HG02763 (cell line): ENCODE results near the gene NOM1.
"Not testable (repeated sequence)": the region's sequence is repeated elsewhere in the genome, so short reads cannot be mapped to it uniquely, and the experiment has no call there.

Experiments
- ATAC-seq: cut with Tn5 transposase; IDR thresholded peaks from one replicate; pipeline ENCODE4 v1.9.1; 2021; ENCODE audit warnings: mild to moderate bottlenecking, moderate library complexity; ENCODE audit not compliant: unreplicated experiment

NOM1 gene

DNA sequence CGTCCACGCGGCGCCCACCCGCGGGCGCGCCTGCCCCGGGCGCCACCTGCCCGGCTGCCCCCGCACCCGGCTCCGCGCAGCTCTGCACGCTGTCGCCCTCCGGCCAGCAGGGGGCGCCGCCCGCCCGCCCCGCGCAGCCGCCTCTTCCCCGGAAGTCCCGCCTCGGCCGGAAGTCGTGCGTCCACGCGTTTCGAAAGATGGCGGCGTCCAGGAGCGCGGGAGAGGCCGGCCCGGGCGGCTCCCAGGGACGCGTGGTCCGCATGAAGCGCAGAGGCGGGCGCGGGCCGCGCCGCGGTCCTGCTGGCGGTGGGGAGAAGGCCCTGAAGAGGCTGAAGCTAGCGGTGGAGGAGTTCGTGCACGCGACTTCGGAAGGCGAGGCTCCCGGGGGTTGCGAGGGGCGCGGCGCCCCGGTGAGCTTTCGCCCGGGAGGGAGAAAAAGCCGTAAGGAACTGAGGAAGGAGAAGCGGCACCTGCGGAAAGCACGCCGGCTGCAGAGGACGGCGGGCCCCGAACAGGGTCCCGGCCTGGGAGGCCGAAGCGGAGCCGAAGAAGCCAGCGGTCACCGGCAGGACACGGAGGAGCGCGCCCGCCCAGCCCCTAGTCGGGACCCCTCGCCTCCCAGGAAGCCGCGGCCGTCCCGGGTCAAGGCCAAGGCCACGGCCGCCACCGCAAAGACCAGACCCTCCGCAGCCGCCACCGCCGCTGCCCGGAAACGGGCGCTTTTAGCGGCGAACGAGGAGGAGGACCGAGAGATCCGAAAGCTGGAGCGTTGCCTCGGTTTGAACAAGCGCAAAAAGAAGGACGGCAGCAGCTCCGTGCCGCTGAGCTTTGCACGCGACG, at the start of gene NOM1:
TSS of gene NOM1 (plus strand) at position 172 of the 840 bp plus-strand sequence. CDS start at position 198, 26 bp downstream.
- peak; percentile 92 for ATAC-seq

- ATAC-seq: not testable (repeated sequence)
These were observed 49.4 kb upstream of the NOM1 start for GRCh38 chr7:156900093-156900492.

DNA sequence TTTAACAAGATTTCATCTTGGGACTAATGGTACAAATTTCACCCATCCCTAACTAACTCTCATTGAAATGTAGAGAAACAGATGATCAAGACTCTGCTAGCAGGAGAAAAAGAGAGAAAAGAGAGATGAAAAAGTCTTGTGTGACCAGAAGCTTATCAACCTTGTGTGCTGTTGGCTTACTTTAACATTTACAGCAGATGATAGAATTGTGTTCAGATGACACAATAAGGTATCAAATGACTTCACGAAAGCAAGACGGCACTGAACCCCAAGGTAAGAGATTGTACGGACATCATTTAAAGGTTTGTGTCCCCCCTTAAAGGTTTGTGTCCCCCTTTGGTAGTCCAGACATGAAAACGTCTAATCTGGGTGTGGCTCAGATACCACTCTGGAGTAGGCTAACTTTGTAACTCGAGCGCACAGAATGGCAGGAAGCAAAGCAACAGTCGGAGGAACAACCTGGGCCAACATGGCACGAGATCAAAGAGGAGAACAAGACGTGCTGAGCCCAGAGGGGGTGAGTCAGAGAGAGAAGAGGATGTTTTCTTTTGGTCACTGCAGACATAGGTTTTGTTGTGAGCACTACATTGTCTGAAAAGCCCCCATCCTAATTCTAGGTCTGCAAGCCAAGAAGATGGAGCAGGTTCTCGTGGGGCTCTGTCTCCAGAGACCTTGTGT, 46.1 kb upstream of the NOM1 start:
- no peak for ATAC-seq

DNA sequence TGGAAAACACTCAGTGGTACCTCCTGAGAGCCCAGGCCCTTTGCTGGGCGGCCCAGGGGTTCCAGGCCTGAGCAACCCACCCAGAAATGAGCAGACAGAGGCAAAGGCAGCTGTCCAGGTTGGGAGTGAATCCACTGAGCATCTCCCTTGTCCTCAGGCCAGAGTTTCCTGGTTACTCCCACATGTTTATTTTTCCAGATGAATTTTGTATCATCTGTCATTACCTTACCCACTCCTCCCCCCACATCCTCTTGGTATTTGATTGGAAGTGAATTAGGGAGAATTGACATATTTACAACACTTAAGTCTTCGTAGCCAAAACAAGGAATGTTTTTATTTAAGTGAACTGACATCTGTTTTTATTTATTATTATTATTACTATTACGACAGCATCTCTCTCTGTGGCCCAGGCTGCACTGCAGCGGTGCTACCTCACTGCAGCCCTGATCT, 43.3 kb upstream of the NOM1 start:
- ATAC-seq: no peak

GRCh38 chr7:156907656-156908055, 41.9 kb upstream of the NOM1 start:
- no peak for ATAC-seq

GRCh38 chr7:156909574-156910252, 39.8 kb upstream of the NOM1 start:
- ATAC-seq: not testable (repeated sequence)

DNA sequence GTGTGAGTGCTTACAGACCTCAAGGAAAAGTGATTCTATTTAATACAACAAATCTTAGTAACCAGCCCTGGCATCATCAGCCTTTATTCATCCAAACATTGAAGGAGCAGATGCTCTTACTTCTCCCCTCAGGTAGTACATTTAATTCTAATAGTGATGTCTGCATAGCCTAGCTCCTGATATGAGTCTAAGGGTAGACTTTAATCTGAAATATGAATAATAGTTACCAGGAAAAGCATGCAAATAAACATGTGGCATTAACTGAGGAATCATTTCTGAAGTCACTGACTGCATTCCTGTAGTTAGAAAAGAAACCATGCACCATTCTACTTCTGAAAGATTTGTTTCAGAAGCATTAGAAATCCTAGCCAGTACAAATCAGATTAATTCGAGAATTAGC, 30.9 kb upstream of the NOM1 start:
- no peak for ATAC-seq

GRCh38 chr7:156919132-156919713, 30.3 kb upstream of the NOM1 start:
- ATAC-seq: no peak

DNA sequence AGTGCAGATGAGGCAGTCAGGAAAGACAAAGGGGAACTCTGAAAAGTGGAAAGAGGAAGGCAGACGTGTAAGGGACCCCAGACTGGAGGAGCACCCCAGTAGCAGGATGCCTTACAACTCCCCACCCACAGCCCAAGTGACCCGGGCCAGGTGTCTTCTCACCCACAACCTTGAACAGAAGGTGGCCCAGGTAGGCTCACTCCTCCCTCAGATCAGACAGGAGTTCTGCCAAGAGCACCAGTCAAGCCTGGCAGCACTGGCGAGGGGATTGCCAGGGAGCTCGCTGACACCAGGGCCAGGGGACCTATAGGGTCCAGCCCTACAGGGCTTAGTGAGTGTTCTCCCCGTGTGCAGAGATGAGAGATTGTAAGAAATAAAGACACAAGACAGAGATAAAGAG, 29.4 kb upstream of the NOM1 start:
- no peak for ATAC-seq

DNA sequence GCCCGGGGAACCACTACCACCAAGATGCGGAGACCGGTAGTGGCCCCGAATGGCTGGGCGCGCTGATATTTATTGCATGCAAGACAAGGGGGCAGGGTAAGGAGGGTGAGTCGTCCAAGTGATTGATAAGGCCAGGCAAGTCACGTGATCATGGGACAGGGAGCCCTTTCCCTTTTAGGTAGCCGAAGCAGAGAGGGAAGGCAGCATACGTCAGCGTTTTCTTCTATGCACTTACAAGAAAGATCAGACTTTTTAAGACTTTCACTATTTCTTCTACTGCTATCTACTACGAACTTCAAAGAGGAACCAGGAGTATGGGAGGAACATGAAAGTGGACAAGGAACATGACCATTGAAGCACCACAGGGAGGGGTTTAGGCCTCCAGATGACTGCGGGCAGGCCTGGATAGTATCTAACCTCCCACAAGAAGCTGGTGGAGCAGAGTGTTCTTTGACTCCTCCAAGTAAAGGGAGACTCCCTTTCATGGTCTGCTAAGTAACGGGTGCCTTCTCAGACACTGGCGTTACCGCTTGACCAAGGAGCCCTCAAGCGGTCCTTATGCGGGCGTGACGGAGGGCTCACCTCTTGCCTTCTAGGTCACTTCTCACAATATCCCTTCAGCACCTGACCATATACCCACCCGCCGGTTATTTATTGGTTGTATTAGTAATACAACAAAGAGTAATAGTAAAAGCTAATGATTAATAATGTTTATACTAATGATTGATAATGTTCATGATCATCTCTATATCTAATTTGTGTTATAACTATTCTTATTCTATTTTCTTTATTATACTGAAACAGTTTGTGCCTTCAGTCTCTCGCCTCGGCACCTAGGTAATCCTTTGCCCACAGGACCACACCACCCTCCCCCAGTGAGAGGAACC, 28.8 kb upstream of the NOM1 start:
- not testable (repeated sequence) for ATAC-seq

DNA sequence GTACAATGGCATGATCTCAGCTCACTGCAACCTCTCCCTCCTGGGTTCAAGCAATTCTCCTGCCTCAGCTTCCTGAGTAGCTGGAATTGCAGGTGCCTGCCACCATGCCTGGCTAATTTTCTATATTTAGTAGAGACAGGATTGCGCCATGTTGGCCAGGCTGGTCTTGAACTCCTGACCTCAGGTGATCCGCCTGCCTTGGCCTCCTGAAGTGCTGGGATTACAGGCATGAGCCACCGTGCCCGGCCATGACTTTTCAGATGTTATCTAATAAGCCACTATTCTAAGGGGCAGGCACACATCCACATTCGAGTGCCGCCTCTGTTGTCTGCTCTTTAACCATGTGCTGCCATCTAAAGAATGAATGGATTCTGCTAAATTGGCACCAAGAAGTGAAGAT, 27.2 kb upstream of the NOM1 start:
- not testable (repeated sequence) for ATAC-seq

DNA sequence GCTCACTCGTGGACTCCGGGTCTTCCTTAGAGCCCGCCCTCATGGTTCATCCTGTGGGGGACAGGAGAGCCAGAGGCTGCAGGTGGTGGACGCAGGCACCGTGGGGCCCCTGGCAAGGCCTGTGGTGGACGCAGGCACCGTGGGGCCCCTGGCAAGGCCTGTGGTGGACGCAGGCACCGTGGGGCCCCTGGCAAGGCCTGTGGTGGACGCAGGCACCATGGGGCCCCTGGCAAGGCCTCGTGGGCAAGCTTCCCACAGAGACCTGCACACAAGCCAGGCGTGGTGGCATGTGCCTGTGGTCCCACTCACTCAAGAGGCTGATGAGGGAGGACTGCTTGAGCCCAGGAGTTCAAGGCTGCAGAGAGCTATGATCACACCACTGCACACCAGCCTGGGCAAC, 23.7 kb upstream of the NOM1 start:
- ATAC-seq: not testable (repeated sequence)

DNA sequence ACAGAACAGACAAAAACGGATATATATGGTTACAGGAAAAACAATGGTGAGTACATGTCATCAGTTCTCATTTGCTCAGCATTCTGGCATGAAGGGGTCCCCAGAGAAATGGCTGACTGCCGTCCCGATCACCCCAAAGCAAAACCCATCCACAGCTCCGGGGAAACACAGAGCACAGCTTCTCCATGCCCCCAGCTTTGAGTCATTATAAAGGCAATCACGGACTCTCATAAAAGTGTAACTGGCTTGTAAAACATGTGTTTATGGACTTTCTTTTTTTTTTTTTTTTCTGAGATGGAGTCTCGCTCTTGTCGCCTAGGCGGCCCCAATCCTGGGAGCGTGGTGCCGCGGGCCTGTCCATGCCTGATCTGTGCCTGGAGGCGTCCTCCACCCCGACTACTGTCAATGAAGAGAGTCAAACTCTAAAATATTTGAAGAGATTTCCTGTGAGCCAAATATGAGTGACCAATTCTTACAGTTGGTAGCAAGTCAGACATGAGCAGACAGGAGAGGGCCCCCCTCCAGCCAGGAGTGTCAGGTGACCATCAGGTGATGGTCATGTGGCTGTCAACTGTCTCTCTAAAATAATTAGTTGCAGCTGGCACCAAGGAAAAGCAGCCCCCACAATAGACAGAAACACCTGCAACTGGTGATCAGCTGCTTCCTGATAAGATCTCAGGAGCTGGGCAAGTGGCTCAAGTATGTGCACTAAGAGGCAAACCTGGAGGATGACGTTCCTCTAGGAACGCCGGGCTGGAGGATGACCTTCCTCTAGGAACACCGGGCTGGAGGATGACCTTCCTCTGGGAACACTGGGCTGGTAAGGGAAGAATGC, 21.7 kb upstream of the NOM1 start:
- ATAC-seq: no peak

DNA sequence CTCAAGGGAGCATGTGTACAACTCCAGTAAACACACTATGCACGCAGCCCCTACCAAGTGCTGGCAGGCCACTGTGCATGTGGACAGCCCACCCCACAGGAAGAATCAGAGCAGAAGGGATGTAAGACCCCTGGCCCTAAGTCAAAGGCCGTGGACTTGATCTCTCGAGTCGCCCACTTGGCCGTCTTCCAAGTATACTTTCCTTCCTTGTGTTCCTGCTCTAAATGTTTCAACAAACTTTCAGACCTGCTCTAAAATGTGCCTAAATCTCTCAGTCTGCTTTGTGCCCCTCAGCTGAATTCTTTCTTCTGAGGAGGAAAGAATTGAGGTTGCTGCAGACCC, 21.1 kb upstream of the NOM1 start:
- ATAC-seq: no peak

DNA sequence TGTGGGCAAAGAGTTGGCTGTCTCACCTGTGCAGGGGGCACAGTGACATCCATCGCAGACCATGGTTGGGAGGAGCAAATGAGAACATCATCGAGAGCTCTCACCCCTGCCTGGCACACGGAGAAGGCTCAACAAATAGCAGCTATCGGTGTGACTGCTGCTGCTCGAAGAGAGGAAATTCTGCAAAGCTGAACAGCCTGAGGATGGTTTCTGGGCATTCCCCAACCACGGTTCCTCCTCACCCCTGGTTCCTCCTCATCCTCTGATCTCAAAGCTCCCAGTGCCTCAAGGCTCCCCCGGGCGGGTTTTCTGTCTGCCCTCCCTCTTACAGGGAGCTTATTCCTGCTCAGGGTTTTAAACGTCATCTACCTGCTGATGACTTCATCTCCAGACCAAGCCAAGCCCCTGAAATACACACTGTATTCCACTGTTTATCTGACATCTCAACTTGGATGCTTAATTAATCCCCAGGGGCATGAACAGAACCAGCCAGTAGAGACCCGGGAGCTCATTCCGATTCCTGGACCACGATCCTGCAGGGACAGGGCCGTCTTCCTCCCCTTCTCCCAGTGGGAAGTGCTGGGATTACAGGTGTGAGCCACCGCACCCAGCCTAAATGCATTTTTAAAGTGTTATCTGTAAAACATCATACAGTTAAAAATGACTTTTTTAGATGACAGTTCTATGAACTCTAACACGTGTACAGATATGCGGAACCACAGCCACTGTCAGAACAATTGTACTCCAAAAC, 19.5 kb upstream of the NOM1 start:
- ATAC-seq: no peak

DNA sequence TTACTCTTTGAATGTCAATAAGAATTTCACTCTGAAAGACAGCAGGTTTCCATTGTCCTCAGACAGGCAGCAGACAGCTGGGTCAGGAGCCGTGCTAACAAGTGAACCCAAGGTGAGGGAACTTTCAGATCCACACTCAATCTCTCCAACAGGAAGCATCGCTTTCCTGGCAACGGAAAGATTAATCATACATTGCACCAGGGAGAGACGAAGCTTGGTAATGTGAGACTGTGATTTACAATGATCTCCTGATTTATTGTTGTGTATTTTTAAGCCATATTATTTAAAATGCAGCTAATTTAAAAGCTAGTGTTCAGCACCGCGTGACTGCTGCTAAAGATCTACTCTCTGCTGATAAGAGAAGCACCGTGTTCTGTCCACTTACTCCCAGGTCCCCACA, 17.5 kb upstream of the NOM1 start:
- ATAC-seq: no peak

- no peak for ATAC-seq
These were observed 14.3 kb upstream of the NOM1 start for GRCh38 chr7:156935250-156935649.

DNA sequence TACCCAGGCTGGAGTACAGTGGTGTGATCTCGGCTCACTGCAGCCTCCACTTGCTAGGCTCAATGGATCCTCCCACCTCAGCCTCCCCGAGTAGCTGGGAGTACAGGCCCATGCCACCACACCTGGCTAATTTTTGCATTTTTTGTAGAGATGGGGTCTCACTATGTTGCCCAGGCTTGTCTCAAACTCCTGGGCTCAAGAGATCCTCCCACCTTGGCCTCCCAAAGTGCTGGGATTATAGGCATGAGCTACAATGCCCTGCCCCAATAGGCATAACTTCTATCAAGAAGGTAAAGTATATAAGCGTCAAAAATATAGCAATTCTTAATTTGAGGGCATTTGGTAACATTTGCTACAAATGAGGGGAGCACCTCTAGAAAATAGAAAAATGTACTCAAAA, 12.7 kb upstream of the NOM1 start:
- ATAC-seq: not testable (repeated sequence)
